HAP-1 (cell line): ENCODE measurements around the gene OR2T35.

Source experiments
- DNase-seq, 2 experiments: peaks; one replicate each; pipeline ENCODE4 v3.0.0-alpha.2; 2016 to 2020; ENCODE audit warnings: low spot score in 2 of 2
- H3K27me3 ChIP-seq: fragments of 250-450 bp; sonication (Bioruptor Pico); 2 replicates; pipeline ENCODE4 v1.5.1; 2020; ENCODE audit warnings: low read depth, mild to moderate bottlenecking, moderate library complexity
- H3K36me3 ChIP-seq: fragments of 250-450 bp; sonication (Bioruptor Pico); replicated peaks from 2 replicates; pipeline ENCODE4 v1.5.1; 2020; ENCODE audit warnings: mild to moderate bottlenecking
- H3K4me1 ChIP-seq: fragments of 250-450 bp; sonication (Bioruptor Pico); 2 replicates; pipeline ENCODE4 v1.5.1; 2020; ENCODE audit warnings: mild to moderate bottlenecking
- H3K4me3 ChIP-seq: fragments of 250-450 bp; sonication (Bioruptor Pico); 2 replicates; pipeline ENCODE4 v1.5.1; 2020; ENCODE audit warnings: mild to moderate bottlenecking, moderate library complexity
- H3K9me3 ChIP-seq: fragments of 250-450 bp; sonication (Bioruptor Pico); 2 replicates; pipeline ENCODE4 v1.5.1; 2020; ENCODE audit warnings: mild to moderate bottlenecking, moderate library complexity
- in situ Hi-C: fragments of 300-500 bp; cut with MboI; formaldehyde crosslinking; loops from 3 replicates; pipeline ENCODE4 v1.14.3; 2020; ENCODE audit warnings: low sequenced_read_pairs, inconsistent platforms, mixed read lengths

Gene OR2T35

DNA sequence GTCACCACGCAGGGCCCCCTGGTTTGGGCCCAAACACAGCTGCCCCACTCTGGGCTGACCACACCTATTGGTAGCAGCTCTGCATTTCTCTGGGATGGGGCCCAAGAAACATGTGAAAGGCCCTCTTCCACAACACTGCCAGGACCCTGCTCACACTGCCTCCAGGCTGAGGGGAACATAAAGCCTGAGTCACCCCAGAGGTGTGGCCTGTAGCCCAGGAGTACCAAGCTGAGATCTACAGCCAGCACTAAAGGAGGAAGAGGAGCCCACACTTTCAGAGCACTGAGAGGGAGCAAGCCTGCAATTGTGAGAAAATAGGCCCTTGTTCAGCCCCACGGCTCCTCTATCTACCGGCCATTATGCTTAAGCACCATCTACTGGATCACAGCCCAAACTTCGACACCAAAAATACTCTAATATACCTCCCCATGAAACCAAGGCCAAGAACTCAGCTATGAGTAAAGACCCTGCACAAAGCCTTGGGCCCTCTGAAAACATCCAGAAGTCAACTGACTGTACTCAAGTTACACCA lies 33.1 kb downstream of the OR2T35 start:
- Histone ChIP-seq H3K36me3 (no peaks in the 10 kb centered on the region), H3K4me1 (no peaks in the 10 kb centered on the region), H3K4me3 (no peak overlapping the region), H3K27me3 (no peaks in the 10 kb centered on the region), H3K9me3 (no peaks in the 10 kb centered on the region)
- no peak for DNase-seq
- in situ Hi-C loops: no loop called here

DNA sequence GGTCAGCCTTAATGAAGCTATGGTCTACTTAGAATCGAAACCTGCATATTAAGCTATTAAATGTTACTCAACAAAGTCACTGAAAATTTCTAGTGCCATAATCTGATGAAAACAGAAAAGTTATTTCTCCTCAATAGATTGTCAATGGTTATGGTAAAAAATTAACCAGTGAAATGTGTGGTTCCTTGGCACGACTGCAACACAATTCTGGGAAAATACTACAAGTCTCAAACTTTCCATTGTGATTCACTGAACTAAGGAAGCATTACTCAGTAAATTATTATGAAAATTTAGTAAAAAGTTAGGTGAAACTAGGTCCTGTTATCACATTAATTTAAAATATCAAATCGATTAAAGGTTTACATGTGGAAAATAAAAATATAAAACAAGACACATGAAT lies 34.8 kb downstream of the OR2T35 start:
- no peak for DNase-seq
- no peaks in the 10 kb centered on the region for H3K27me3 ChIP-seq
- in situ Hi-C loops: no loop called here
- no peaks in the 10 kb centered on the region for H3K36me3 ChIP-seq
- no peaks in the 10 kb centered on the region for H3K4me1 ChIP-seq
- H3K4me3 ChIP-seq: no peak overlapping the region
- no peaks in the 10 kb centered on the region for H3K9me3 ChIP-seq

DNA sequence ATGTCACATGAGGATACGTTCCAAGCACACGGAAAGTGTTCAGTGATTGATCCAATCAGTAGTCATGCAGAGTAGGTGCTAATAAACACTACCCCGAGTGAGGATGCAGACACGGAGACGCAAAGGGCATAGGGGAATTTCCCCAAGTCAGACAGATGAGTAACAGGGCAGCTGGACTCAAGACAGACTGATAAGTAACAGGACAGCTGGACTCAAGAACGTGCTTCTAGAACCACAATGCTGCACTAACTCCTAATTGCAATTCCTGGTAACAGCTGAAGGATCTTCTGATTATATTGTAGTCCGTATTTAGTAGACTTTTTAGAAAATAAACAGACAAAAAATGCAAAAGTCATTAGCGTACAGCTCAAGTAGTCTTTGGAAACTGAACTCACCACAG lies 45.7 kb downstream of the OR2T35 start:
- no peak for DNase-seq
- no peaks in the 10 kb centered on the region for H3K27me3 ChIP-seq
- no peaks in the 10 kb centered on the region for H3K4me1 ChIP-seq
- H3K36me3 ChIP-seq: no peaks in the 10 kb centered on the region
- no peak overlapping the region for H3K4me3 ChIP-seq
- in situ Hi-C loops: no loop called here
- H3K9me3 ChIP-seq: no peaks in the 10 kb centered on the region

GRCh38 chr1:248597589-248597988 lies 47.5 kb downstream of the OR2T35 start, which contains the start of gene OR2T10:
OR2T10 (minus strand) TSS chr1:248597700; CDS start chr1:248593768, 3,932 bp downstream.
- Histone ChIP-seq H3K4me1 (no peaks in the 10 kb centered on the region), H3K9me3 (no peaks in the 10 kb centered on the region), H3K27me3 (no peaks in the 10 kb centered on the region), H3K36me3 (no peaks in the 10 kb centered on the region), H3K4me3 (no peak within 1 kb of the TSS)
- no peak for DNase-seq
- in situ Hi-C loops: no loop called here

- no peak for DNase-seq
- Histone ChIP-seq H3K36me3 (no peaks in the 10 kb centered on the region), H3K9me3 (no peaks in the 10 kb centered on the region), H3K4me1 (no peaks in the 10 kb centered on the region), H3K27me3 (no peaks in the 10 kb centered on the region), H3K4me3 (no peak overlapping the region)
- in situ Hi-C loops: no loop called here
Observed at GRCh38 chr1:248596615-248597014, 48.5 kb downstream of the OR2T35 start.

- DNase-seq: no peak
- Histone ChIP-seq H3K9me3 (no peaks in the 10 kb centered on the region), H3K4me3 (no peak overlapping the region), H3K27me3 (no peaks in the 10 kb centered on the region), H3K36me3 (no peaks in the 10 kb centered on the region), H3K4me1 (no peaks in the 10 kb centered on the region)
- in situ Hi-C loops: no loop called here
Observed at GRCh38 chr1:248593226-248593625, 51.9 kb downstream of the OR2T35 start.

GRCh38 chr1:248592655-248593054 lies 52.4 kb downstream of the OR2T35 start:
- Histone ChIP-seq H3K4me1 (no peaks in the 10 kb centered on the region), H3K36me3 (no peaks in the 10 kb centered on the region), H3K4me3 (no peak overlapping the region), H3K27me3 (no peaks in the 10 kb centered on the region), H3K9me3 (no peaks in the 10 kb centered on the region)
- in situ Hi-C loops: no loop called here
- DNase-seq: no peak

DNA sequence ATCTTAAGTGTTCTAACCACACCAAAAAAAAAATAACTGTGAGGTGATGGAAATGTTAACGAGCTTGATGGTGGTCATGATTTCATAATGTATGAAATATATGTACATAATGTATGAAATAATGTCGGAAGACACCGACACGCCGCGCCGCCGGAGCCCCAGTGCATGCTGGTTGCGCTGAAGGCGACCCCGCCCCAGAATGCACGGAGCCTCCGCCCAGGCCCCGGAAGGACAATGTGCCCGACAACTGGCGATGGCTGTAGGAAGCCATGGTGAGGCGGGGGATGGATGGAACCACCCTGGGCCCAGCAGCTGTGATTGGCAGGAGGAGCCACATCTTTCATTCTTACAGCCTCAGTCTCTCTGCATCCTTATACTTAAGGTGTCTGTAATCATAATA lies 55.0 kb downstream of the OR2T35 start:
- in situ Hi-C loops: no loop called here
- DNase-seq: no peak
- no peaks in the 10 kb centered on the region for H3K27me3 ChIP-seq
- no peaks in the 10 kb centered on the region for H3K36me3 ChIP-seq
- H3K4me1 ChIP-seq: no peaks in the 10 kb centered on the region
- H3K9me3 ChIP-seq: no peaks in the 10 kb centered on the region
- H3K4me3 ChIP-seq: no peak overlapping the region

- no peak overlapping the region for H3K4me3 ChIP-seq
- in situ Hi-C loops: no loop called here
- DNase-seq: no peak
- no peaks in the 10 kb centered on the region for H3K4me1 ChIP-seq
- H3K36me3 ChIP-seq: no peaks in the 10 kb centered on the region
- no peaks in the 10 kb centered on the region for H3K9me3 ChIP-seq
- no peaks in the 10 kb centered on the region for H3K27me3 ChIP-seq
Observed at GRCh38 chr1:248589334-248589733, 55.7 kb downstream of the OR2T35 start.
